A673 (cell line): ENCODE data around the gene CYP26C1. TPM values are rescaled to one million over a fixed set of nuclear protein-coding genes. Genes with fewer than 3 reads are reported as not detected.

Experiments used
- BruUV-seq: library from RNA; stranded (reverse); fragments of 400-500 nt; replicated peaks from 2 replicates; lab custom pipeline; 2021; lab: Mats Ljungman, UMichigan
- CTCF ChIA-PET: fragments of 300-600 bp; sonication (Branson Sonifier 250); formaldehyde crosslinking; loops from one replicate; lab custom pipeline; 2022; ENCODE audit warnings: antibody characterized with exemption; lab: Charles Lee
- POLR2A ChIA-PET: fragments of 300-600 bp; sonication (Branson Sonifier 250); formaldehyde crosslinking; loops from one replicate; lab custom pipeline; 2022; ENCODE audit warnings: antibody characterized with exemption; ENCODE audit not compliant: low non-redundant PET; lab: Charles Lee
- DNase-seq: peaks from one replicate; pipeline ENCODE4 v3.0.0-alpha.2; 2015; ENCODE audit warnings: low spot score
- H3K27ac ChIP-seq: fragments of 200-600 bp; sonication (generic); 2 replicates; pipeline ENCODE4 v1.5.1; 2016; ENCODE audit warnings: mixed run types, low read depth, mild to moderate bottlenecking, mixed read lengths, antibody characterized with exemption, low read length; ENCODE audit not compliant: poor library complexity, severe bottlenecking
- H3K27me3 ChIP-seq: fragments of 200-600 bp; sonication (generic); replicated peaks from 2 replicates; pipeline ENCODE4 v1.6.1; 2017; ENCODE audit warnings: mixed run types, low read depth, mild to moderate bottlenecking, mixed read lengths, antibody characterized with exemption, low read length; ENCODE audit not compliant: insufficient read depth, poor library complexity
- H3K36me3 ChIP-seq: fragments of 200-600 bp; sonication (generic); 2 replicates; pipeline ENCODE4 v1.6.1; 2016; ENCODE audit warnings: mixed run types, mild to moderate bottlenecking, mixed read lengths, antibody characterized with exemption, low read length; ENCODE audit not compliant: insufficient read depth, poor library complexity, severe bottlenecking
- H3K4me1 ChIP-seq: fragments of 200-600 bp; sonication (generic); 2 replicates; pipeline ENCODE4 v1.6.1; 2017; ENCODE audit warnings: mixed run types, mild to moderate bottlenecking, mixed read lengths, antibody characterized with exemption, low read length; ENCODE audit not compliant: insufficient read depth, poor library complexity, severe bottlenecking
- H3K4me3 ChIP-seq: fragments of 200-600 bp; sonication (generic); 2 replicates; pipeline ENCODE4 v1.5.1; 2016; ENCODE audit warnings: low read depth, mixed run types, mild to moderate bottlenecking, mixed read lengths, low read length; ENCODE audit not compliant: poor library complexity, severe bottlenecking
- H3K9me3 ChIP-seq: fragments of 200-600 bp; sonication (generic); 2 replicates; pipeline ENCODE4 v1.6.1; 2016; ENCODE audit warnings: mixed run types, low read depth, mild to moderate bottlenecking, mixed read lengths, antibody characterized with exemption, low read length; ENCODE audit not compliant: poor library complexity, severe bottlenecking
- CTCF ChIP-seq: fragments of 300-800, 200-600 bp; sonication (generic); conservative IDR thresholded peaks from 2 replicates; pipeline ENCODE4 v1.5.1; 2017; ENCODE audit warnings: low read depth, mild to moderate bottlenecking, antibody characterized with exemption, low read length, moderate library complexity, mixed read lengths
- EZH2 ChIP-seq: fragments of 200-600 bp; sonication (generic); IDR thresholded peaks from 2 replicates; pipeline ENCODE4 v1.6.1; 2017; ENCODE audit warnings: borderline replicate concordance, low read depth, mild to moderate bottlenecking, mixed read lengths, antibody characterized with exemption, low read length; ENCODE audit not compliant: poor library complexity, severe bottlenecking
- intact Hi-C: fragments of 100-400 bp; cut with micrococcal nuclease; formaldehyde crosslinking; loops from one replicate; pipeline ENCODE4 v1.10.0; 2022; ENCODE audit not compliant: unreplicated experiment
- total RNA-seq: library from RNA; stranded (reverse); gene quantifications from 2 replicates; pipeline ENCODE4 v1.2.3, GENCODE V29; 2021

CYP26C1 gene
- total RNA-seq, 1 experiment from 2014 or later = 0.13 TPM

GRCh38 chr10:93034426-93034825, 26.2 kb upstream of the CYP26C1 start:
- no peaks in the 10 kb centered on the region for H3K27me3 ChIP-seq
- DNase-seq = no peak
- BruUV-seq = no TSS peak
- no peaks in the 10 kb centered on the region for H3K9me3 ChIP-seq
- H3K36me3 ChIP-seq = no peaks in the 10 kb centered on the region
- CTCF ChIA-PET = no interaction called here
- H3K27ac ChIP-seq = no peak overlapping the region
- intact Hi-C loops = no loop called here
- H3K4me3 ChIP-seq = no peak overlapping the region
- POLR2A ChIA-PET = no interaction called here
- no peak for TF ChIP-seq EZH2
- TF ChIP-seq CTCF = no peak
- H3K4me1 ChIP-seq = no peaks in the 10 kb centered on the region

- Histone ChIP-seq H3K4me3 (no peak overlapping the region), H3K27ac (no peak overlapping the region), H3K4me1 (peaks cover 5% of the 10 kb centered on the region), H3K36me3 (no peaks in the 10 kb centered on the region), H3K27me3 (no peaks in the 10 kb centered on the region), H3K9me3 (no peaks in the 10 kb centered on the region)
- TF ChIP-seq CTCF = no peak
- TF ChIP-seq EZH2 = no peak
- intact Hi-C loops = no loop called here
- BruUV-seq = no TSS peak
- ChIA-PET POLR2A (no interaction called here), CTCF (interaction anchor here (0.5 kb wide), 1 partner anchor 124 kb away, joined by 3 read pairs; no protein-coding TSS in a partner anchor)
- DNase-seq = no peak
These were observed 21.5 kb upstream of the CYP26C1 start for GRCh38 chr10:93039110-93039509.

GRCh38 chr10:93039721-93040120, 20.9 kb upstream of the CYP26C1 start:
- Histone ChIP-seq H3K4me1 (peaks cover 5% of the 10 kb centered on the region), H3K9me3 (no peaks in the 10 kb centered on the region), H3K27me3 (no peaks in the 10 kb centered on the region), H3K27ac (no peak overlapping the region), H3K36me3 (no peaks in the 10 kb centered on the region), H3K4me3 (no peak overlapping the region)
- POLR2A ChIA-PET = no interaction called here
- intact Hi-C loops = no loop called here
- CTCF ChIA-PET = interaction anchor here (0.5 kb wide), 1 partner anchor 124 kb away, joined by 3 read pairs; no protein-coding TSS in a partner anchor
- DNase-seq = peak; percentile 48
- no TSS peak for BruUV-seq
- TF ChIP-seq EZH2 = no peak
- peak; percentile 55 for TF ChIP-seq CTCF
